HG03521 (cell line): Measurements from ENCODE around the gene BRAF.
"Not testable (repeated sequence)": the region's sequence is repeated elsewhere in the genome, so short reads cannot be mapped to it uniquely, and the experiment has no call there.

Experiments
- ATAC-seq: cut with Tn5 transposase; IDR thresholded peaks from one replicate; pipeline ENCODE4 v1.9.1; 2021; ENCODE audit warnings: mild to moderate bottlenecking, moderate library complexity; ENCODE audit not compliant: unreplicated experiment

BRAF gene

GRCh38 chr7:140684066-140684950 is 240.4 kb downstream of the BRAF start:
- no peak for ATAC-seq

GRCh38 chr7:140683657-140684056 is 241.1 kb downstream of the BRAF start:
- ATAC-seq, result no peak

- ATAC-seq, result no peak
Observed at GRCh38 chr7:140681766-140682165, 243.0 kb downstream of the BRAF start.

GRCh38 chr7:140680886-140681285 is 243.8 kb downstream of the BRAF start:
- ATAC-seq, result no peak

DNA sequence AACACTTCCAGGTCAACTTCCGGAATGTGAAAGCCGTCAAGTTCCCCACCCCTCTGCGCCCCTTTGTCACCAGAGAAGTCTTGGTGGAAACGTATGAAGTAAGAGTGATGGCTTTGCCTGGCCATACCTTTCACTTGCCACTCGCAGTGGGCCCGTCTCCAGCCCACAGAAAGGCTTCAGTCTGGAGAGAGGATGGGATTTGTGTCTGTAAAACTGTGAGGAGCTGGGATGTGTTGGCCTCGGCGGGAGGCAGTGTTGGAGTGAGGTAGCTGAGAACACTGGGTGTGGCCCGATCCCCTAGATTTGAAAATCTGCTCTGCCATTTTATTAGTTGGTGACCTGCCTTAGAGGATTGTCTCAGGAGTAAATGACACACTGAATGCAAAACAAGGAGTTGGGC is 245.5 kb downstream of the BRAF start:
- ATAC-seq, result no peak

- ATAC-seq, result no peak
Observed at GRCh38 chr7:140678816-140679130, 246.0 kb downstream of the BRAF start.

DNA sequence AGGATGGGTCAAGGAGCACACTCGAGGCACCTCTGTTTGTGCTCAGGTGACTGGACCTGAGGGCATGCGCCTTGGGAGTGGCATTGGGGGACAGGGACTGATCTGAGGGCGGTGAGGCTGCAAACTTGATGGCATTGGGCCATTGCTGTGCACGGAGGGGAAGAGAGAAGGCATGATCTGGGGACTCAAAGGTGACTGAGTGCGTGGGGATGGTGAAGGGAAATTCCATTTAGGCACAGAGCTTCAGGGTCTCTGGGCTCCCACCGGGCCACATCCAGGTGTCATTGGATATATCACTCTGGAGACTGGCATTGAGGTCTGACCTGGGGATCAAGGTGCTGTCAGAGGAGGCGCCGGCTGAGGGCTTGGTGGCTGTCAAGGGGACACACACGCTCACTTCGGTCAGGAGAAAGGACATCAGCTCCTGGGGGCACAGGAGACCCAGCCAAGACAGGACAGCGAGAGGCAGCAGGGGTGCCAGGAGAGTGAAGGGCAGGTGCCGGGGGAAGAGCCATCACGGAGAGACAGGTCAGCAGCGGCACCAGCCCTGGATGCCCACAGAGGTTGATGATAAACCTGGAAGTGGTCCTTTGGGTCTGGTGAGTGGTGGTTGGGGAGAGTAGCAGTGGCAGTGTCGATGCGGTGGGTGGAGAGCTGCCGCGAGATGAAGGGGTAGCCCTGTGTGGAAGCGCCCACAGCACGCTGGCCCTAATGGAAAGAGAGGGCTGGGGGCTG is 246.5 kb downstream of the BRAF start:
- ATAC-seq, result no peak

DNA sequence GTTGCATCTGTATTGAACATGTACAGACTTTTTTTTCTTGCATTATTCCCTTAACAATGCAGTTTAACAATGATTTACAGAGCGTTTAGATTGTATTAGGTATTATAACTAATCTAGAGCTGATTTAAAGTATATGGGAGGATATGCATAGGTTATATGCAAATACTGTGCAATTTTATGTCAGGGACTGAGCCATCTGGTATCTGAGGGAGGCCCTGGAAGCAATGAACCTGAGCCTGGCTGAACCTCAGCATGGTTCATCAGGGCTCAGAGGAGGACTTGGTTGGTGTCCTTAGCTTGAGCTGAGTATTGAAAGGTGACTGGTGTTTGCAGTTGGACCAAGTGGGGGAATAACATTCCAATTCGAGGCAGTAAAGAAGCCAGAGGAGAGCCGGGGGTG is 247.2 kb downstream of the BRAF start:
- ATAC-seq, result no peak

DNA sequence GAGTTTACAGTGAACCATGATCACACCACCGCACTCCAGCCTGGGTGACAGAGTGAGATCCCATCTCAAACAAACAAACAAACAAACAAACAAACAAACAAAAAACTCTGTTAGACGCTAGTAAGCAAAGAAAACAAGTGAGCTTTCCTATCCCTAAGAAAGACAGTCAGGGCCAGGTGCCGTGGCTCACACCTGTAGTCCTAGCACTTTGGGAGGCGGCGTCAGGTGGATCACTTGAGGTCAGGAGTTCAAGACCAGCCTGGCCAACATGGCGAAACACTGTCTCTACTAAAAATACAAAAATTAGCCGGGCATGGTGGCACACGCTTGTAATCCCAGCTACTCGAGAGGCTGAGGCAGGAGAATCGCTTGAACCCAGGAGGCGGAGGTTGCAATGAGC is 247.8 kb downstream of the BRAF start:
- not testable (repeated sequence) for ATAC-seq

- ATAC-seq, result peak; percentile 48
Observed at GRCh38 chr7:140676306-140676705, 248.4 kb downstream of the BRAF start.

DNA sequence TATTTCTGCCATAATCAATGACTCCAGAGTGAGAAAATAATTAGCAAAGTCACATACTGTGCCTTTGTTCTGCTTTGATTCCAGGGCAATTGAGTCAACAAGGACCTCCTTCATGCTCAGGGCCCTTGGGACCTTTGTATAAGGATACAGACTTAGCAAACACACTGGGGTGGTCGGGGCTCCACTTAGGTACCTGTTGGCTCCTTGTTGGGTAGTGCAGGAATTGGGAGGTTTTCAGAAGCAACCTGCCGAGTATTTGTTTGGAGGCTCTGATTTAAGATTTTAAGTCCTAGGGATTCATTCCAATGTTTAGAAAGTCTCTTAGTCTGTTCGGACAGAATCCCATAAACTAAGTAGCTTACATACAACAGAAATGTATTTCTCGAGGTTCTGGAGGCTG is 249.0 kb downstream of the BRAF start:
- no peak for ATAC-seq

DNA sequence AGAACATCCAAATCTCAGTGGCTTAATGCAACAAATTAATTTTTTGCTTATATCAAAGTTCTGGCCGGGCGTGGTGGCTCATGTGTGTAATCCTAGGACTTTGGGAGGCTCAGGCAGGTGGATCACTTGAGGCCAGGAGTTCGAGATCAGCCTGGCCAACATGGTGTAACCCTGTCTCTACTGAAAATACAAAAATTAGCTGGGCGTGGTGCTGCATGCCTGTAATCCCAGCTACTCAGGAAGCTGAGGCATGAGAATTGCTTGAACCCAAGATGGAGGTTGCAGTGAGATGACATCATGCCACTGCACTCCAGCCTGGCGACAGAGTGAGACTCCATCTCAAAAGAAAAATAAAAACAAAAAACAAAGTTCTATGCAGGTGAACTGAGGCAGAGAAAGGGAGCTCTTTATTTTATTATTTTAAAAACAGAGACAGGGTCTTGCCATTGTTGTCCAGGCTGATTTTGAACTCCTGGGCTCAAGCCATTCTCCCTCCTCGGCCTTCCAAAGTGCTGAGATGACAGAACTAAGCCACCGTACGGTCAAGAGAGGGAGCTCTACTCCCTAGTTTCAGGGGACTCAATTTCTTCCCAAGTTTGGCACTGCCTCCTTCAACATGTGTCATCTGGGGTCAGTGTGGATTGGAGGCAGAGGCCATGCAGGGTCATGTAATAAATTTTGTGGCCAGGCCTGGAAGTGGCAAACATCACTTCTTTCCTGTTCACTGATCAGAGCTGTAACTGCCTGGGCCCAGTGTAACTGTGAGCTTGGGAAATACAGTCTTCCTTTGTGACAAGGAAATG is 249.6 kb downstream of the BRAF start:
- ATAC-seq, result no peak

- ATAC-seq, result no peak
Observed at GRCh38 chr7:140674356-140674800, 250.4 kb downstream of the BRAF start.

DNA sequence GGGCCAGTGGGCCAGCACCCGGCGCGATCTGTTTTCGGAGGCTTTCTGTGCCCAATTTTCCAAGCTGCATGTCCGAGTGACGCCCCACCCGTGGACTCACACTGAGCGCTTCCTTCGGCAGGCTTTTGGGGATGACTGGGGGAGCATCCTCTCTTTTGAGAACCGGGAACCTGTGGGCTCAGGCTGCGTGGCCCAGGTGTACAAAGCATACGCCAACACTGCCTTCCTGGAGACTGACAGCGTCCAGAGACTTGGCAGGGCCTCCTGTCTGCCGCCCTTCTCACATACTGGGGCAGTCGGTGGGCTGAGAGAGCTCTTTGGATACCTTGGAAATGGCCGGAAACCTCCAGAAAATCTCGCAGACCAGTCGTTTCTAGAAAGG is 251.0 kb downstream of the BRAF start:
- ATAC-seq, result no peak

GRCh38 chr7:140673063-140673773 is 251.5 kb downstream of the BRAF start:
- peak; percentile 44 for ATAC-seq

- ATAC-seq, result peak; percentile 53
Observed at GRCh38 chr7:140672382-140673062, 252.2 kb downstream of the BRAF start, which contains the start of gene ADCK2. TSS of gene ADCK2 (plus strand) at chr7:140672945. CDS start at chr7:140673331, 386 bp downstream.

DNA sequence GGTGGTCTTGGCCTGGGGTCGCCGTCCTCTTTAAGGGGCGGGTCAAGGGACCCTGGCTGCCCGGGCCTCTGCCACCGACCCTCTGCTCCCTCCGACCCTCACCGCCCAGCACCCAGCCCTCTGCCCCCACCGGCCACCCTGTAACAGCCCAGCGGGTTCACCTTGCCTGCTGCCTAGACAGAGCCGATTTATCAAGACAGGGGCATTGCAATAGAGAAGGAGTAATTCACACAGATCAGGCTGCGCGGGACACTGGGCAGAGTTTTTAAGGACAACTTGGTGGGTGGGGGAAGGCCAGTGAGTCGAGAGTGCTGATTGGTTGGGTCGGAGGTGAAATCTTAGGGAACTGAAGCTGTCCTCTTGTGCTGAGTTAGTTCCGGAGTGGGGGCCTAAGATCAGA is 252.8 kb downstream of the BRAF start:
- ATAC-seq, result no peak

GRCh38 chr7:140670343-140670935 is 254.3 kb downstream of the BRAF start:
- no peak for ATAC-seq

DNA sequence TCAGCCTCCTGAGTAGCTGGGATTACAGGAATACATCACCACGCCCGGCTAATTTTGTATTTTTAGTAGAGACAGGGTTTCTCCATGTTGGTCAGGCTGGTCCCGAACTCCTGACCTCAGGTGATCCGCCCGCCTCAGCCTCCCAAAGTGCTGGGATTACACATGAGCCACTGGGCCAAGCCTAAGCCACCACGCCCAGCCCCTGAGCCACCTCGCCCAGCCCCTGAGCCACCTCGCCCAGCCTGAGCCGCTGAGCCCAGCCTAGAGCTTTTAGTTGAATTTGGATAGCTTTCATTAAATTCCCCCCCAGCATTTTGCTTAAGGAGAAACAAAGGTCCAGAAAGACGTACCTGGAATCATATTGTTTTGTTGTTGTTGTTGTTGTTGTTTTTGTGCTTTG is 254.9 kb downstream of the BRAF start:
- ATAC-seq, result not testable (repeated sequence)

DNA sequence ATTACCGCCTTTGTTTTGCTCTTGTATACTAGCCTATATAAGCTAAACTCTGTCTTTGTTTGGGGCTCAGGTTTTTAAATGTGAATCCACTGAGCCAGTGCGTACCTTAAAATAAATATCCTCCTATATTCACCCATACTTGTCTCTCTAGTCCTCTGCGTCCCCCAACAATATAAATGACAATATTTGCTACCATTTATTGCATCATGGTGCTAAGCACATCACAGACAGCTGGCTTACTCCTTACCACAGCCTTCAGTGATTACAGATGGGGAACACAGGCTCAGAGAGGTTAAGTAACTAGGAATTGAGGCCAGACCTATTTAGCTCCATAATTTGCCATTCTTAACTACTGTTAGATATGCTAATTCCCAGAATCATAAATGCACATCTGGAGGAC is 255.4 kb downstream of the BRAF start:
- ATAC-seq, result no peak
